KMS-11 (cell line): Measurements from ENCODE around the gene PRSS21.

Source experiments
- H2AFZ ChIP-seq: fragments of 200-600 bp; sonication (generic); 2 replicates; pipeline ENCODE4 v1.6.1; 2016; ENCODE audit warnings: antibody characterized with exemption, mixed run types, low read depth
- H3K27ac ChIP-seq: fragments of 200-600 bp; sonication (generic); 2 replicates; pipeline ENCODE4 v1.6.1; 2016; ENCODE audit warnings: mild to moderate bottlenecking, mixed run types
- H3K27me3 ChIP-seq: fragments of 200-600 bp; sonication (generic); 2 replicates; pipeline ENCODE4 v1.6.1; 2017; ENCODE audit warnings: mild to moderate bottlenecking, low read depth, mixed run types, moderate library complexity; ENCODE audit not compliant: insufficient read depth
- H3K36me3 ChIP-seq: fragments of 200-600 bp; sonication (generic); 2 replicates; pipeline ENCODE4 v1.6.1; 2017; ENCODE audit warnings: mild to moderate bottlenecking, mixed run types; ENCODE audit not compliant: insufficient read depth
- H3K4me1 ChIP-seq: fragments of 200-600 bp; sonication (generic); 2 replicates; pipeline ENCODE4 v1.6.1; 2016; ENCODE audit warnings: mild to moderate bottlenecking, low read depth, mixed run types; ENCODE audit not compliant: poor library complexity, severe bottlenecking
- H3K4me2 ChIP-seq: fragments of 200-600 bp; sonication (generic); 2 replicates; pipeline ENCODE4 v1.7.0; 2016; ENCODE audit warnings: mild to moderate bottlenecking, mixed run types
- H3K4me3 ChIP-seq: fragments of 200-600 bp; sonication (generic); IDR thresholded peaks from 2 replicates; pipeline ENCODE4 v1.6.1; 2017; ENCODE audit warnings: low read depth, low read length, mixed read lengths; ENCODE audit not compliant: insufficient read depth
- H3K79me2 ChIP-seq: fragments of 200-600 bp; sonication (generic); 2 replicates; pipeline ENCODE4 v1.6.1; 2016; ENCODE audit warnings: low read depth, mixed run types; ENCODE audit not compliant: insufficient read depth
- H3K9ac ChIP-seq: fragments of 200-600 bp; sonication (generic); 2 replicates; pipeline ENCODE4 v1.6.1; 2016; ENCODE audit warnings: mild to moderate bottlenecking, mixed run types
- H4K20me1 ChIP-seq: fragments of 200-600 bp; sonication (generic); 2 replicates; pipeline ENCODE4 v1.6.1; 2016; ENCODE audit warnings: mild to moderate bottlenecking, mixed run types; ENCODE audit not compliant: insufficient read depth
- CTCF ChIP-seq: fragments of 200-600 bp; sonication (generic); conservative IDR thresholded peaks from 2 replicates; pipeline ENCODE4 v1.6.1; 2017; ENCODE audit warnings: low read depth, mild to moderate bottlenecking, antibody characterized with exemption, low read length, moderate library complexity, mixed read lengths

PRSS21 gene

GRCh38 chr16:2787961-2788360 lies 29.1 kb upstream of the PRSS21 start:
- no peak overlapping the region for H3K4me3 ChIP-seq
- no peak for TF ChIP-seq CTCF
- H3K27ac ChIP-seq = no peak overlapping the region
- peaks cover 68% of the 10 kb centered on the region for H3K27me3 ChIP-seq
- no peaks in the 10 kb centered on the region for H3K79me2 ChIP-seq
- no peak overlapping the region for H3K4me2 ChIP-seq
- no peaks in the 10 kb centered on the region for H4K20me1 ChIP-seq
- H3K4me1 ChIP-seq = no peaks in the 10 kb centered on the region
- no peaks in the 10 kb centered on the region for H3K36me3 ChIP-seq
- H2AFZ ChIP-seq = no peak overlapping the region
- H3K9ac ChIP-seq = no peak overlapping the region

- H2AFZ ChIP-seq = no peak overlapping the region
- H3K4me2 ChIP-seq = no peak overlapping the region
- H3K4me1 ChIP-seq = no peaks in the 10 kb centered on the region
- H3K36me3 ChIP-seq = no peaks in the 10 kb centered on the region
- no peak overlapping the region for H3K27ac ChIP-seq
- H3K27me3 ChIP-seq = peaks cover 88% of the 10 kb centered on the region
- no peak overlapping the region for H3K4me3 ChIP-seq
- H3K9ac ChIP-seq = no peak overlapping the region
- no peaks in the 10 kb centered on the region for H4K20me1 ChIP-seq
- no peaks in the 10 kb centered on the region for H3K79me2 ChIP-seq
- no peak for TF ChIP-seq CTCF
Measured at GRCh38 chr16:2790631-2791030, 26.4 kb upstream of the PRSS21 start.

- Histone ChIP-seq H3K27me3 (peaks cover 90% of the 10 kb centered on the region), H2AFZ (no peak overlapping the region), H3K4me3 (no peak overlapping the region), H3K36me3 (no peaks in the 10 kb centered on the region), H3K27ac (no peak overlapping the region), H3K4me2 (no peak overlapping the region), H3K79me2 (no peaks in the 10 kb centered on the region), H4K20me1 (no peaks in the 10 kb centered on the region; the same call in 1 of the 2 replicates), H3K4me1 (no peaks in the 10 kb centered on the region), H3K9ac (no peak overlapping the region)
- no peak for TF ChIP-seq CTCF
Measured at GRCh38 chr16:2791174-2791573, 25.9 kb upstream of the PRSS21 start.

- H3K4me3 ChIP-seq = no peak overlapping the region
- no peaks in the 10 kb centered on the region for H3K36me3 ChIP-seq
- TF ChIP-seq CTCF = no peak
- no peaks in the 10 kb centered on the region for H3K4me1 ChIP-seq
- no peaks in the 10 kb centered on the region; the same call in 1 of the 2 replicates for H4K20me1 ChIP-seq
- no peak overlapping the region for H3K27ac ChIP-seq
- H3K9ac ChIP-seq = no peak overlapping the region
- no peak overlapping the region for H3K4me2 ChIP-seq
- H2AFZ ChIP-seq = no peak overlapping the region
- no peaks in the 10 kb centered on the region for H3K79me2 ChIP-seq
- peaks cover 84% of the 10 kb centered on the region for H3K27me3 ChIP-seq
Measured at GRCh38 chr16:2792940-2793339, 24.1 kb upstream of the PRSS21 start.
